K562 (cell line): ENCODE data around the gene ATP5F1D. TPM values are rescaled to one million over a fixed set of nuclear protein-coding genes. Genes with fewer than 3 reads are reported as not detected.

ENCODE experiments used
- ADNP ChIP-seq: fragments of 200-800 bp; sonication (Bioruptor generic); IDR thresholded peaks from 2 replicates; pipeline ENCODE4 v1.6.1; 2016; ENCODE audit warnings: missing genetic modification characterization, missing compliant biosample characterization
- CBX1 ChIP-seq: sonication (generic); IDR thresholded peaks from 2 replicates; pipeline ENCODE4 v1.6.1; 2016; ENCODE audit warnings: antibody characterized with exemption, low read depth, mild to moderate bottlenecking
- EP300 ChIP-seq: IDR thresholded peaks from 2 replicates; pipeline ENCODE4 v1.6.1; 2012; ENCODE audit warnings: low read length, improper control_type of control experiment
- GTF2F1 ChIP-seq: IDR thresholded peaks from 2 replicates; pipeline ENCODE4 v1.6.1; 2011; ENCODE audit warnings: low read depth, low read length, improper control_type of control experiment
- HCFC1 ChIP-seq: IDR thresholded peaks from 2 replicates; pipeline ENCODE4 v1.6.1; 2012; ENCODE audit warnings: low read depth, low read length, improper control_type of control experiment
- HMG20A ChIP-seq: fragments of 450-650 bp; formaldehyde crosslinking; conservative IDR thresholded peaks from 2 replicates; pipeline ENCODE4 v1.4.0; 2020; ENCODE audit warnings: mild to moderate bottlenecking, mixed read lengths
- JUN ChIP-seq, 2 experiments: sonication (generic) in 1 of 2; formaldehyde crosslinking in 1 of 2; IDR thresholded peaks; 2 replicates each; pipeline versions ENCODE4 v1.6.1 to v1.8.0; 2012 to 2022; ENCODE audit warnings: borderline replicate concordance in 2 of 2, mild to moderate bottlenecking in 2 of 2, improper control_type of control experiment in 1 of 2, low read depth in 1 of 2, low read length in 1 of 2, missing genetic modification reagents in 1 of 2
- KHSRP ChIP-seq: fragments of 450-650 bp; IDR thresholded peaks from 2 replicates; pipeline ENCODE4 v1.6.1; 2017
- MAZ ChIP-seq, 2 experiments: fragments of 450-650 bp in 1 of 2; sonication (generic) in 1 of 2; formaldehyde crosslinking; IDR thresholded peaks in 1 of 2; conservative IDR thresholded peaks in 1 of 2; 2 replicates each; pipeline versions ENCODE4 v1.4.0 to v1.5.0; 2020; ENCODE audit warnings: mild to moderate bottlenecking in 1 of 2, missing genetic modification reagents in 1 of 2
- PPARD ChIP-seq: fragments of 250-450 bp; sonication (Bioruptor Pico); IDR thresholded peaks from 2 replicates; pipeline ENCODE4 v1.8.0; 2022; ENCODE audit warnings: inconsistent platforms, mild to moderate bottlenecking, moderate library complexity
- SIN3A ChIP-seq, 2 experiments: fragments of 150-350 bp in 1 of 2; IDR thresholded peaks; 2 replicates each; pipeline ENCODE4 v1.6.1; 2011 to 2016; ENCODE audit warnings: borderline replicate concordance in 2 of 2, low read depth in 2 of 2, low read length in 2 of 2, mild to moderate bottlenecking in 2 of 2, moderate library complexity in 2 of 2; ENCODE audit not compliant: control insufficient read depth in 1 of 2
- SP1 ChIP-seq: sonication (generic); formaldehyde crosslinking; IDR thresholded peaks from 2 replicates; pipeline ENCODE4 v1.8.1; 2022; ENCODE audit warnings: mild to moderate bottlenecking, missing genetic modification reagents
- ZBTB17 ChIP-seq: fragments of 450-650 bp; formaldehyde crosslinking; IDR thresholded peaks from 2 replicates; pipeline ENCODE4 v1.4.0; 2020; ENCODE audit warnings: mild to moderate bottlenecking
- ZKSCAN1 ChIP-seq: fragments of 150-350 bp; IDR thresholded peaks from 2 replicates; pipeline ENCODE4 v1.6.1; 2016; ENCODE audit warnings: low read depth, low read length
- ZNF184 ChIP-seq: sonication (generic); formaldehyde crosslinking; IDR thresholded peaks from 2 replicates; pipeline ENCODE4 v1.5.0; 2020; ENCODE audit warnings: missing genetic modification reagents
- ZNF589 ChIP-seq: fragments of 200-800 bp; sonication (Bioruptor generic); IDR thresholded peaks from 2 replicates; pipeline ENCODE4 v1.6.1; 2016; ENCODE audit warnings: low read depth, missing genetic modification characterization, missing compliant biosample characterization
- ZNF76 ChIP-seq: fragments of 250-450 bp; sonication (Bioruptor Pico); IDR thresholded peaks from 2 replicates; pipeline ENCODE4 v1.4.0; 2020; ENCODE audit warnings: mild to moderate bottlenecking, moderate library complexity, borderline replicate concordance
- ZNF764 ChIP-seq: fragments of 250-450 bp; sonication (Bioruptor Pico); IDR thresholded peaks from 2 replicates; pipeline ENCODE4 v1.4.0; 2020; ENCODE audit warnings: low read depth, mild to moderate bottlenecking, moderate library complexity
- polyA plus RNA-seq, 8 experiments: library from polyadenylated mRNA; depleted of rRNA in 4 of 8; stranded (reverse) in 5 of 8; unstranded in 3 of 8; fragments of >200 nt; fragmentation: Nextera tagmentation in 2 of 8; fragmentation: Illumina TruSeq in 1 of 8; extraction: Ambion mirVana in 2 of 8; extraction: Trizol in 1 of 8; gene quantifications; 2 replicates each; pipeline versions ENCODE4 v1.2.1 to v1.2.3, GENCODE V29; 2011 to 2014; ENCODE audit warnings: inconsistent platforms in 1 of 8, missing spikeins in 1 of 8
- total RNA-seq, 7 experiments: library from RNA; depleted of rRNA in 6 of 7; stranded (reverse); fragments of >200 nt in 6 of 7; fragmentation: Illumina TruSeq in 2 of 7; extraction: Trizol in 2 of 7; gene quantifications; 2 replicates each; pipeline versions ENCODE4 v1.2.1 to v1.2.3, GENCODE V29; 2011 to 2021; ENCODE audit warnings: low replicate concordance in 1 of 7
- TF ChIP-seq, protein P1 (sequence below): fragments of 450-650 bp; formaldehyde crosslinking; IDR thresholded peaks from 2 replicates; pipeline ENCODE4 v1.4.0; 2020; ENCODE audit warnings: mild to moderate bottlenecking, moderate library complexity
- TF ChIP-seq, protein P2 (sequence below): fragments of 250-450 bp; sonication (Bioruptor Pico); IDR thresholded peaks from 2 replicates; pipeline ENCODE4 v1.5.0; 2020; ENCODE audit warnings: mild to moderate bottlenecking
- TF ChIP-seq, protein P3 (sequence below): fragments of 250-450 bp; sonication (Bioruptor Pico); IDR thresholded peaks from 2 replicates; pipeline ENCODE4 v1.9.0; 2021; ENCODE audit warnings: mild to moderate bottlenecking, inconsistent platforms
- TF ChIP-seq, protein P4 (sequence below): fragments of 250-450 bp; sonication (Bioruptor Pico); IDR thresholded peaks from 2 replicates; pipeline ENCODE4 v1.8.0; 2021; ENCODE audit warnings: borderline replicate concordance, mild to moderate bottlenecking, moderate library complexity; ENCODE audit not compliant: poor library complexity, severe bottlenecking

ATP5F1D gene
- total and polyA plus RNA-seq, 9 of the 15 experiments (the other 6 are each of a cell fraction or from before 2014, with no cell fraction given) = 3.9 to 409 (median 36.8) TPM

DNA sequence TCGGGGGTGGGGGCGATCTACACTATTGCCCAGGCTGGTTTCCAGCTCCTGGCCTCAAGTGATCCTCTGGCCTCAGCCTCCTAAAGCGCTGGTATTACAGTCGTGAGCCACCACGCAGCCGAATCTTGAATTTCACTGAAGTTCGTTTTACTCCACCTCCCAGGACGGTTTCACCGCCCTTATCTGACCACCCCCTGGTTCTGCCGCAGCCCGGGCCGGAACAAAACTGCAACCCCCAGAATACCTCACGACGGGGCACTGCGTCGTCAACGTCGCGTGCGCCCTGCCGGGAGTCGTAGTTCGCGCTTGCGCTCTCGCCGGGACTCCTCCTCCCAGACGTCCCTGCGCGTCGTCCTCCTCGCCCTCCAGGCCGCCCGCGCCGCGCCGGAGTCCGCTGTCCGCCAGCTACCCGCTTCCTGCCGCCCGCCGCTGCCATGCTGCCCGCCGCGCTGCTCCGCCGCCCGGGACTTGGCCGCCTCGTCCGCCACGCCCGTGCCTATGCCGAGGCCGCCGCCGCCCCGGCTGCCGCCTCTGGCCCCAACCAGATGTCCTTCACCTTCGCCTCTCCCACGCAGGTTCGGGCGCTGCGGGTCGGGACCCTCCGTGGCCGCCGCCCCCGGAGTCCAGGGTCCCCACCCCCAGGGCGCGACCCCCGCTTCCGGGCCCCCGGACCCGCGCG lies at the start of gene ATP5F1D (continued):
- TF ChIP-seq, protein P1, sequence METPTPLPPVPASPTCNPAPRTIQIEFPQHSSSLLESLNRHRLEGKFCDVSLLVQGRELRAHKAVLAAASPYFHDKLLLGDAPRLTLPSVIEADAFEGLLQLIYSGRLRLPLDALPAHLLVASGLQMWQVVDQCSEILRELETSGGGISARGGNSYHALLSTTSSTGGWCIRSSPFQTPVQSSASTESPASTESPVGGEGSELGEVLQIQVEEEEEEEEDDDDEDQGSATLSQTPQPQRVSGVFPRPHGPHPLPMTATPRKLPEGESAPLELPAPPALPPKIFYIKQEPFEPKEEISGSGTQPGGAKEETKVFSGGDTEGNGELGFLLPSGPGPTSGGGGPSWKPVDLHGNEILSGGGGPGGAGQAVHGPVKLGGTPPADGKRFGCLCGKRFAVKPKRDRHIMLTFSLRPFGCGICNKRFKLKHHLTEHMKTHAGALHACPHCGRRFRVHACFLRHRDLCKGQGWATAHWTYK (CRISPR knock-in tag) = peak; percentile 67; the same call in 1 of the 2 replicates
- no peak for TF ChIP-seq ZKSCAN1
- TF ChIP-seq, protein P2, sequence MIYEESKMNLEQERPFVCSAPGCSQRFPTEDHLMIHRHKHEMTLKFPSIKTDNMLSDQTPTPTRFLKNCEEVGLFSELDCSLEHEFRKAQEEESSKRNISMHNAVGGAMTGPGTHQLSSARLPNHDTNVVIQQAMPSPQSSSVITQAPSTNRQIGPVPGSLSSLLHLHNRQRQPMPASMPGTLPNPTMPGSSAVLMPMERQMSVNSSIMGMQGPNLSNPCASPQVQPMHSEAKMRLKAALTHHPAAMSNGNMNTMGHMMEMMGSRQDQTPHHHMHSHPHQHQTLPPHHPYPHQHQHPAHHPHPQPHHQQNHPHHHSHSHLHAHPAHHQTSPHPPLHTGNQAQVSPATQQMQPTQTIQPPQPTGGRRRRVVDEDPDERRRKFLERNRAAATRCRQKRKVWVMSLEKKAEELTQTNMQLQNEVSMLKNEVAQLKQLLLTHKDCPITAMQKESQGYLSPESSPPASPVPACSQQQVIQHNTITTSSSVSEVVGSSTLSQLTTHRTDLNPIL (CRISPR knock-in tag) = no peak
- TF ChIP-seq HCFC1 = peak; percentile 100
- TF ChIP-seq, protein P3, sequence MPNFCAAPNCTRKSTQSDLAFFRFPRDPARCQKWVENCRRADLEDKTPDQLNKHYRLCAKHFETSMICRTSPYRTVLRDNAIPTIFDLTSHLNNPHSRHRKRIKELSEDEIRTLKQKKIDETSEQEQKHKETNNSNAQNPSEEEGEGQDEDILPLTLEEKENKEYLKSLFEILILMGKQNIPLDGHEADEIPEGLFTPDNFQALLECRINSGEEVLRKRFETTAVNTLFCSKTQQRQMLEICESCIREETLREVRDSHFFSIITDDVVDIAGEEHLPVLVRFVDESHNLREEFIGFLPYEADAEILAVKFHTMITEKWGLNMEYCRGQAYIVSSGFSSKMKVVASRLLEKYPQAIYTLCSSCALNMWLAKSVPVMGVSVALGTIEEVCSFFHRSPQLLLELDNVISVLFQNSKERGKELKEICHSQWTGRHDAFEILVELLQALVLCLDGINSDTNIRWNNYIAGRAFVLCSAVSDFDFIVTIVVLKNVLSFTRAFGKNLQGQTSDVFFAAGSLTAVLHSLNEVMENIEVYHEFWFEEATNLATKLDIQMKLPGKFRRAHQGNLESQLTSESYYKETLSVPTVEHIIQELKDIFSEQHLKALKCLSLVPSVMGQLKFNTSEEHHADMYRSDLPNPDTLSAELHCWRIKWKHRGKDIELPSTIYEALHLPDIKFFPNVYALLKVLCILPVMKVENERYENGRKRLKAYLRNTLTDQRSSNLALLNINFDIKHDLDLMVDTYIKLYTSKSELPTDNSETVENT (CRISPR knock-in tag) = peak; percentile 87
- 0 out of 2 replicates have a peak, but pooled peaks have one; percentile 11 for TF ChIP-seq ZNF76 (CRISPR knock-in tag)
- TF ChIP-seq GTF2F1 = peak; percentile 72; the same call in 1 of the 2 replicates
- no peak for TF ChIP-seq ZNF764 (CRISPR knock-in tag)
- peak in 1 of 2 experiments; percentile 55; a peak in 3 of 4 replicates for TF ChIP-seq MAZ (CRISPR knock-in tag; conservative IDR thresholded peaks at IDR 0.05 in 1 of 2, IDR thresholded peaks at IDR 0.05 in 1 of 2)
- TF ChIP-seq, protein P4, sequence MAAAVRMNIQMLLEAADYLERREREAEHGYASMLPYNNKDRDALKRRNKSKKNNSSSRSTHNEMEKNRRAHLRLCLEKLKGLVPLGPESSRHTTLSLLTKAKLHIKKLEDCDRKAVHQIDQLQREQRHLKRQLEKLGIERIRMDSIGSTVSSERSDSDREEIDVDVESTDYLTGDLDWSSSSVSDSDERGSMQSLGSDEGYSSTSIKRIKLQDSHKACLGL (CRISPR knock-in tag) = peak; percentile 50
- no peak for TF ChIP-seq ADNP (tag)
- no peak for TF ChIP-seq ZNF184 (CRISPR knock-in tag)
- TF ChIP-seq ZBTB17 (CRISPR knock-in tag) = 0 out of 2 replicates have a peak, but pooled peaks have one; percentile 43
- TF ChIP-seq HMG20A = no peak
- no peak for TF ChIP-seq PPARD (CRISPR knock-in tag)
- TF ChIP-seq CBX1 = no peak
- no peak for TF ChIP-seq JUN (IDR thresholded peaks at IDR 0.05; ENCODE audit: borderline replicate concordance, low read depth, low read length)
- TF ChIP-seq JUN (CRISPR knock-in tag; IDR thresholded peaks at IDR 0.05; ENCODE audit: borderline replicate concordance) = no peak
- TF ChIP-seq SP1 (CRISPR knock-in tag) = peak; percentile 18; the same call in 1 of the 2 replicates
- TF ChIP-seq KHSRP = no peak
- TF ChIP-seq ZNF589 = no peak
- peak; percentile 52; the same call in 1 of the 2 replicates for TF ChIP-seq EP300
- peak in 1 of 2 experiments; percentile 64; a peak in 1 of 4 replicates for TF ChIP-seq SIN3A (IDR thresholded peaks at IDR 0.05; ENCODE audit: borderline replicate concordance in 2 of 2, control insufficient read depth in 1 of 2, low read depth in 2 of 2, low read length in 2 of 2)
